GM18909 (cell line): ENCODE measurements around the gene PPP1R27.
A peak's percentile ranks its signal among the peaks of the same experiment; 100 is the strongest.

ENCODE experiments used
- ATAC-seq: cut with Tn5 transposase; IDR thresholded peaks from one replicate; pipeline ENCODE4 v1.9.1; 2021; ENCODE audit warnings: mild to moderate bottlenecking; ENCODE audit not compliant: unreplicated experiment, poor library complexity

Gene PPP1R27

DNA sequence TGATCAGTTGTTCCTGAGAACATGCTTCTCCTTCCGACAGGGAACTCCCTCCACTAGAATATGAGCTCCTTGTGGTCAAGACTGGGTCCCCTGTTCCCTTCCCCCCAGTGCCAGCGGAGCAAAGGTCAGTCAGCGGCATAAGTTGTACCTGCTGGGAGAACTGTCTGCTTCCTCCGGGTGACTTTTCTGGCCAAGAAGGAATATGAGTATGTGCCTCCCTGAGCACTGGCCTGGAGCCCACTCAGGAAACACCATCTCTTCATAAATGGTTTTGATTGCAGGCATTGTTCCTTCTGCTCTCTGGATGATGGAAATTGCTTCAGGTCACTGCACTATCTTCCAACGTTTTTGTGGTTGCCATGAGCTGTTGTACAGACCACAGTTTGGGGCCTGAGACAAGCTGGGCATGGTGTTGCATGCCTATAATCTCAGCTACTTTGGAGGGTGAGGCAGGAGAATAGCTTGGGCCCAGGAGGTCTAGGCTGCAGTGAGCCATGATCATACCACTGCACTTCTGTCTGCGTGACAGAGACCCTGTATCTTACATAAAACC lies 28.3 kb upstream of the PPP1R27 start:
- ATAC-seq = no peak

DNA sequence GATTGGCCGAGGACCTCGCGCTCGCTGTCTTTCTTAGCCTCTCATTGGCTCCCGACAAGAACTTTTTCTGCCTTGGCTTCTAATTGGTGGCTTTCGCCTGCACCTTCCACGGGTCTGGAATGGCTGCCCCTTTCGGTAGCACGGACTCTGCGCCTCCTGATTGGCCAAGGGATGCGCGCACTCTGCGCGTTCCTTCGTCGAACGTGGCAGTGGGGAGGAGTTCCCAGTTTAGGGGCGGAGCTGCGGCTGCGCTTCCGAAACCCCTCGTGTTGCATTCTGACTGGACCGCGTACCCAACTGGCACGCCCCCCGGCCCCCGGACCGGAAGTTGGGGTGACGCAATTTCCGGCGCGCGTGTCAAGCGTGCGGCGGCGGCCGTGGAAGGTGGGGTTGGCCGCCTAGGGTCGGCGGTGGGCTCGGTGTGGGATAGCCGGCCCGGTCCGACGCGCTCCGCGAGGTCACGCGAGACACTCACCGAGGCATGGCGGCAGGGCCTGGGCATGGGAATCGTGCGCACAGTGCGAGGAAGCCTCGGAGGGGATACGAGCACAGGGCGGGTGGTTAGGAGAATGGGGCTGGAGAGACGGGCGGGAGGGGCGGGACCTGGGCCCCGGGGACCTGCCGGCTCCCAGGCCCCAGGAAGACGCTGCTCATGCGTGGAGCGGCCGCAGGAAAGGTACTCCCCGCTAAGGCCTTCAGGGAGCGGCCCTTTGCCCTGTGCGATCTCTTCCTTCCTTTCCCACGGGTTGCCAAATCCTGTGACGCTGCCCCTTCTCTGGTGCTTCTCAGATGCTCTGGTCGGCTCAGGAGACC lies 26.1 kb upstream of the PPP1R27 start:
- peak; percentile 79 for ATAC-seq

DNA sequence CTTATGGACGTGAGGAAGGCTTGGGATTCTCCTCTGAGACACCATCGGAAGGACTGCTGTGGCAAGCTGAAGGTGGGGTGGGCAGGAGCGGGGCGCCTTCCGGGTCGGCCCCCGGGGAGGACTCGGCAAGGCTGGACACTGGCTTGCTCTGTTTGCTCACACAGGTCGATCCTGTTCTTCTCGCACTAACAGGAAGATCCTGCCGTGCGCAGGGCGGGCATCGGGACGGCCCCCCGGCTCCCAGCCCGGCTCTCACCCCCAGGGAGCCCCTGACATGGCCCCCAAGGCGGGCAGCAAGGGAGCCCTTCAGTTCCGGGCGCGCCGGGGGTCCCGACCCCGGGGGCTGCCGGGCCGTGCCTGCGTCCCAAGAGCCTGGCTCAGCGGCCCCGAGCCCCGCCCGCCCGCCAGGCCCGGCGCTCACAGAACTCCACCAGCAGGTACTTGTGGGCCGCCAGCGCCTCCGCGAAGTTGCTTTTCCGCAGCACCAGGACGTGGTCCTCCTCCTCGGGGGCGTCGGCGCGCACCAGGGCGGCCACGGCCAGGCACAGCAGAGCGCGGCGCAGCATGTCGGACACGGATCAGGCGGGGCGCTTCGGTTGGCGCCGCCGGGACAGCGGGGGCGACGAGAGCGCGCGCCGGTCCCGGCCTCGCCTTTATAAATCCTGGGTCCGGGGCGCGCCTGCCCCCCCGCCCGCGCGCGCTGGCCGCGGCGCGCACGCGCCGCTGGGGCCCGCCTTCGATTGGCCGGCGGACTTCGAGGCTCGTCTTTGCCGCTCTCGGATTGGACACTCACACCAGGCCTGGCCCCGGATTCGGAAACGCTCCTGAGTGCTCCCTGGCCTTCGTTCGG lies 25.3 kb upstream of the PPP1R27 start, which contains the start of gene P4HB:
TSS of gene P4HB (minus strand) at position 630 of the 850 bp plus-strand sequence. CDS start at position 566, 64 bp downstream.
- ATAC-seq = peak; percentile 0

DNA sequence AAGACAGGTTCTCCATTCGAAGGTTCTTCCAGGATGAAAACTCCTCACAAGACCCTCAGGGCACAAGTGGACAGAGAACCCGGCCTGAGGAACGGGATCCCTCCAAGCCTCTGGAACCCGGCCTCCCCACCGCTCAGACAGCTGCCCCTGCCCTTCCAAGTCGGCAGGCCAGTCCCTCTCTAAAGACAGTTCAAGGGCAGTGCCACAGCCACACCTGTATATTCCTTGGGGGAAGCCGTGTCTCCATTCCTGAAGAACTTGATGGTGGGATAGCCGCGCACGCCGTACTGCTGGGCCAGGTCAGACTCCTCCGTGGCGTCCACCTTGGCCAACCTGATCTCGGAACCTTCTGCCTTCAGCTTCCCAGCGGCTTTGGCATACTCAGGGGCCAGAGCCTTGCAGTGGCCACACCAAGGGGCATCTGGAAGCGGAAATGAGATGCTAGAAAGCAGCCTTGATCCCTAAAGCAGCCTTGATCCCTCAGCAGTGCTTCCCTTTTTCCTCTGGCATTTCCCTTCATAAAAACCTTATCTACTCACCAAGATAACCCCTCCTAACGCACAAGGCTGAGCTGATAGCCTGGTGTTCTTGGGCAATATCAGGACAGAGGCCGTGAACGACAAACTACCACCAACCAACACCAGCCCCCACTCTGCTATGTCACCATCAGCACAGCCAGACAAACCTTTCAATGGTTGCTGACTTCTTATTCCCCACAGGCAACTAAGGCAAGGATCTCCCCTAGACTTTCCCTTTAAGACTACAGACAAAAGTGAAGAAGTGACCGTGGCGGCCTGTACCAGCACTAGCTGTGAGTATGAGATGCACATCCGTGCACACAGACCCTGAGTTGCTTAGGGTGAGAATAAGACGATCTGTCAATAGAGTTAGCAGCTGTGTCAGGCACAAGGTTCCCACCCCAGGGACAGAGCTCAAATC lies 24.4 kb upstream of the PPP1R27 start:
- no peak for ATAC-seq

DNA sequence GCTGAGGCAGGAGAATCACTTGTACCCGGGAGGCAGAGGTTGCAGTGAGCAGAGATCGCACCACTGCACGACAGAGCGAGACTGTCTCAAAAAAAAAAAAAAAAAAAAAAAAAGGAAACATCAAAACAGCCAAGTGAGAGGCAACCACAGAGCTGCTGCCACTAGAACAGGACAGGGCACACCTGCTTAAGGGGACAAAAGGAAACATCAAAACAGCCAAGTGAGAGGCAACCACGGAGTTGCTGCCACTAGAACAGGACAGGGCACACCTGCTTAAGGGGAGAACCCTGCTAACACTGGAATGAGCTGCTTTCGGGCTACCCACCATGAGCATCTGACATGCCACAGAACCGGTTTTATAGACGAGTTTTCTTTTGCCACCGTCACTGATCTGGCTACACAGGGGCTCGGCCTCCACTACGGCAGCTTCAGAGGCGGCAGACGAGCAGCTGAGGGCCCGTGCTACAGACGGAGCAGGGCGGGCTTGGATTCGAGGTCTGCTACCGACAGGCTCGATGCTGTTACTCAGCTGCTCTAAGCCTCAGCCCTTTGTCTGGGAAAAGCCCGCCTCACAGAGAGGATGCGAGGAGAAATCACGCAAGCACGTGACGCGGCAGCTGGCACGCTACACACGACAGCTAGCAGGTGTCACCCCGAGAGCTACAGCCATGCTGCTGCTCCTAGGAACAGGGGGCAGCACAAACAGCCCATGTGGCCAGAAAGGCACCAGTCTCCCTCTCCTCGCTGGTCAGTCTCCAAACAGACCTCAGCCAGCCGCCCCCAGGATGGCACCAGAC lies 23.5 kb upstream of the PPP1R27 start:
- ATAC-seq = no peak

DNA sequence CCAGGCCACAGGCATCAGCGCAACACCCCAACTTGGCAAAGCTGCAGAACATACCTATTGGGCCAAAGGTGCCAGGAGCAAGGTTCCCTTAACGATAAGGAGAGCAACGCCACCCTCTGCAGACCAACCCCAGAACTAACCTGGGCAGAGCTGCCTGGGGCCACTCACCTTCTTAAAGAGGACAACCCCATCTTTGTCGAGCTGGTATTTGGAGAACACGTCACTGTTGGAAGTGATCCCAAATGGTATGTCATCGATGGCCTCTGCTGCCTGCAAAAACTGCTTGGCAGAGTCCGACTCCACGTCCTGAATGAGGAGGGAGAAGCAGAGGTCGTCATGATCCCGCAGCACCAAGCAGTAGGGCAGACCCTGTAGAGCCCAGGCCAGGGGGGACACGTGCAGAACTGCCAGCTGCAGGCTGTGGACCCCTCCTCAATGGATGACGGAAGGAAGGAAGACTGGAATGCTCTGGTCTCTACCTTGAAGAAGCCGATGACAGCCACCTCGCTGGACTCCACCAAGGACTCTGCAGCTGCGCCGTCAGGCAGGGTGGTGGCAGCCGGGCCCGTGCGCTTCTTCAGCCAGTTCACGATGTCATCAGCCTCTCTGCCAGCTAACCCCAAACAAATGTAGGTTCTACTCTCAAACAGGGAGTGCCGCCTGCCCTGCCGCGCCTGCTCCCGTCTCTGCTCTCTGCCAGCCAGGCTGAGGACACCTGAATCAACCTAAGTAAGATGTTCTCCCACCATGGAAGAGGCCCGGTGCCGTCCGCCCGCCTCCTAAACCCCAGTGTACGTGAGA lies 20.3 kb upstream of the PPP1R27 start:
- no peak for ATAC-seq

DNA sequence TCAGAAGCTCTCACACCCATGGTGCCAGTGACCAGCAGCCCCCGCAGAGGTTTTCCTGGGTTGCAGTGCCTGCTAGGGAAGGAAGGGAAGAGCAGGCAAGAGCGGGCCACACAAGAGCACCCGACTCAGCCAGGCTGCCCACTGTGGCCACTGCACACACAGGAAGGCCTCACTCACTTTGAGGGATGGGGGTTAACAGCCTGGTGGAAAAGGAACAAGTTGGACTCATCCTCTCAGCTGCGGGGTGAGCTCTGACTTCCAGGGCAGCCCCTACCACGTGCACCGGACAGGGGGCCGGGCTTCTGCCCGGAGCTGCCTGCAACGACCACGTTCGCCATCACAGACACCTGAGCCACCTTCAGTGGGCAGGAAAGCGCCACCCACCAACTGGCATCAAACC lies 17.4 kb upstream of the PPP1R27 start:
- no peak for ATAC-seq

DNA sequence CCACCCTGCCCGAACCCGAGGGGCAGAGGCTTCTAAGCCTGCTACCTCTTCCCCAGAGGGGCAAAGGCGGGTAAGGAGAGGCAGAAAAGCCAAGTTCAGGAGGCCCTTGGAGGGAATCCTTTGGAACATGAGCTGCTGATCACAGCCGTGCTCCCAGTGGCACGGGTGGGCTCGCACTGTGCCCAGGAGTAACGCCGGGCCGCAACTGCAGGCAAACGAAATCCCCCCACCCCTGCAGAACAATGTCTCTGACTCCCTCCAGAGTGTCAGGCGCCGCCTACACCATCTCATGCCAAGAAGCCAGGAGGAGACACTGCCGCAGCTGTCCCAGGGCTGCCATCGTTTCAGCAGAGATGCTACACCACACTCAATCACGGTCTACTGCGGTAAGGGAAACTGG lies 16.6 kb upstream of the PPP1R27 start:
- no peak for ATAC-seq

DNA sequence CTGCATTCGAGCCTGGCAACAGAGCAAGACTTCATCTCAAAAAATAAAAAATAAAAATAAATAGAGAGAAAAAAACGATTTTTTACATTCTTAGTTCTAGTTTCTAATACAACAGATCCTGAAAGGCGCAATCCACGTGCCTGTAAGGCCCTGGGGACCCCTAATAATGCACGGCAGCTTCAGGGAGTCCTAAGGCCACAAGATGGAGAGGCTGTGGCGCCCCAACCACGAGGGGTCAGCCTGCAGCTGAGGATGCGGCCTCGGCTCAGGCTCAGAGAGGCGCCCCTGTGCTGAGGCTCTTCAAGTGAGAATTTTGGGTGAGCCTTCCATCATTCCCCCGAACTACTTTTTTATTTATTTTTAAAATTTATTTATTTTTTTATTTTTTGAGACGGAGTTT lies 14.6 kb upstream of the PPP1R27 start:
- no peak for ATAC-seq

DNA sequence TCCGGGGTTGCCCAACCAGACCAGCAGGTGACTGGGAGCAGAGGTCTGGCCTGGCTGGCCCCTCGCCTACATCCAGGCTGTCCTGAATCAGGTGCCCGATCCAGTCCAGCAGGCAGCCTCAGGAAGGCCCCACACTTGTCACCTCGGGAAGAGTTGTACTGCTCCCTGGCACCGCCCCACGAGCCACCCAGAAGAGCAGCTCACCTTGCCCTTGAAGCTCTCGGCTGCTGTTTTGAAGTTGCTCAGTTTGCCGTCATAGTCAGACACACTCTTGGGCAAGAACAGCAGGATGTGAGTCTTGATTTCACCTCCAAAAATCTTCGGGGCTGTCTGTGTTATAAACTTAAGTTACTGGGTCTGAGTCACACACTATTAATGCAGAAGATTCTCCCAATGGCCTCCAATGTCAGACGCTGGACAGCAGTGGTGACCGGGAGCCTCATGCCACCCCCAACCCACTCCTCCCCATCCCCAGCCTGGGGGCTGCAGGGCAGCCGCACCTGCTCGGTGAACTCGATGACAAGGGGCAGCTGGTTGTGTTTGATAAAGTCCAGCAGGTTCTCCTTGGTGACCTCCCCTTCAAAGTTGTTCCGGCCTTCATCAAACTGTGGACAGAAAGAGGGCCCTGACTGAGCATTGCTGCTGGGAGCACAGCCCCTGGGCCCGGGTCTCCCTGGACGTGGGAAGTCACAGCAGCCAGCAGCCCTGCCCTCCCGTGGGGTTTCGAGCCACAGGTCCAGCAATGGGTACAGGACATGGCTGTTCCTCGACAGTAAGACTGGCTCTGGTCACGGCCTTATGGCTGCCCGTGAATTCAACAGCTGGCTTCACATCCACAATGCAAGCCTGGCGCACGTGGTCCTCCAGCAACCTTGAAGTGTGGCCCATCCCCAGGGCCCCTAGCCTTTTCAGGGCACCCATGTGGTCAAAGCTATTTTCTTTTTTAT lies 12.2 kb upstream of the PPP1R27 start:
- ATAC-seq = no peak

DNA sequence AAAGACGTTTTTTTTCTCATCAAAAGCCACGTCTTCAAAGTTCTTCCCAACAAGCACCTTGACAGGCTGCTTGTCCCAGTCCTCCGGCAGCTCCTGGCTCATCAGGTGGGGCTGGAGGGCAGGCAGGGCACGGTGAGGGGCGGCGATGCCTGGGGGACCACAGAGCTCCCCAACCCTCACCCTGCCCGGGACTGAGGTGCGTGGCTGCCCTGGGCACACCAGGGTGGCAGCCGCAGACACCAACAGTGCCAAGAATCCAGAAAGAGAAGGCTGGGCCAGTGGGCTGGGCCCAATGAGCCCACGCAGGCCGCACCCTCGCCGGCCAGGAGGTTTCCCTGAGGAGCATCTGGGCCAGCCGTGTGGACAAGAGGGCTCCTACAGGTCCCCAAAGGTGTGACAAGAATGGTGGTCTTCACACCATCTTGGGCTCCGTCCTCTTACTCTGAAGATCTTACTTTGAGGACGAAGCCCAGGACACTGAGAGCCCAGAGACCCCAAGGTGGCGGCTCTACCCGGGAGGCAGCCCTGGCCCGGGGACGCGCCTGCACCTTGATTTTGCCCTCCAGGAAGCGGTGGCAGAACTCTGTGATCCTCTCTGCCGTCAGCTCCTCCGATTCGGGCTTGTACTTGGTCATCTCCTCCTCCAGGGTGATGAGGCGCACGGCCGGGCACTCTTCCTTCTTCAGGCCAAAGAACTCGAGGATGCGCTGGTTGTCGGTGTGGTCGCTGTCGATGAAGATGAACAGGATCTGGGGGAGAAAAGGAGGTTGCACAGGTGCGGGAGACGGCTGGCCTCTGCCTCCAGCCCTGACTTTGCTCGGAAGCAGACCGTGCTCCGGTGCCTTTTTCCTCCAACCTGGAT lies 11.3 kb upstream of the PPP1R27 start:
- no peak for ATAC-seq

DNA sequence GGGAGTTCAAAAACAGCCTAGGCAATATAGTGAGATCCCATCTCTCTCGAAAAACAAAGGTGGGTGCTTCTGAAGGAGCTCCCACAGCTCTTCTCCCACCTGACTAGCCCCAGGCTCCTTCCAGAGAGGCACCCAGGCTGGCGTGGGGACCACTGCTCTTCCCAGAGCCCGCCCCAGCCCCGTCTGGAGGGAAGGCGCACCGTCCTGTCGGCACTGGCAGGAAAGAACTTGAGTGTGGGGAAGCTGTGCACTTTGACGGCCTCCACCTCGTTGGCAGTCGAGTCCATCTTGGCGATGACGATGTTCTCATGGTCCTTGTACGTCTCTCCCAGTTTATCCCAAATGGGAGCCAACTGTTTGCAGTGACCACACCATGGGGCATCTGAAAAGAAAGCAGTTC lies 10.5 kb upstream of the PPP1R27 start:
- no peak for ATAC-seq

DNA sequence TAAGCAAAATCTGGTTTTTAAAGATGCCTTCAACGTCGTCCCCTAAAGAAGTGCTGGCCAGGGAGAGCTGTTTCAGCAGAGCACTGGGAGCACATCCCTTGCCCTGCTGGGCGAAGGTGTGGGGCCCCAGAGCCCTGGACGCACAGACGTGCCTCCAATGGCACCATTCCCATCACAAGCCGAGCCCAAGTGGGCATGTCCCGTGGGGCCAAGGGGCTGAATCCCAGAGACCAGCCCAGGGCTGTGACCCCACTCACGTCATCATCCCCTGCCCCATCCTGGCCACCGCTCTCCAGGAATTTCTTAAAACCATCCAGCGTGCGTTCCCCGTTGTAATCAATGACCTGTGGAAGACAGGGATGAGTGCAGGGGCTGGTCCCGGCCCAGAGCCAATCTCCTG lies 10.0 kb upstream of the PPP1R27 start:
- ATAC-seq = no peak

DNA sequence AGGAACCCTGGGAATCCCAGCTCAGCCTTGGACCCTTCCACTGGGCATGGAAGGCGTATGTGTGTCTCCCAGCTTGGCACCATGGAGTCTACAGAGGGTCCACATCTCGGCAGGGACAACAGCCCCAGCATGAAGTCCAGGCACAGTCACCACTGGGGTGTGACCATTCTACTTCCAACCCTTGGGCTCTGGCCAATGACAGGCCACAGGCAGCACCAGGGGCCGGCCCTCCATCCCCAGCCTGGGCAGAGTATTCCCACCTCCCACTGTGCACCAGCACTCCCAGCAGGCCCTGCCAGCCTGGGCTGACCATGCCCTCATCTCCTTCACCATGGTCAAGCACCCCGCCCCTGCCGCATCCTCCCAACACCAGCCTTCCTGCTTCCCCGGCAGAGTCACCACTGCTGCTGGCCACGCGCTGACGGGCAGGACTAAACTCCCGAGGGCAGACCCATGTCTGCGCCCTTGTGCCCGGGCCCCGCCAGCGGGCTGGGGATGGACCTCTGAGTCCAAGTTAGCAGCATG lies 9.5 kb upstream of the PPP1R27 start:
- no peak for ATAC-seq

DNA sequence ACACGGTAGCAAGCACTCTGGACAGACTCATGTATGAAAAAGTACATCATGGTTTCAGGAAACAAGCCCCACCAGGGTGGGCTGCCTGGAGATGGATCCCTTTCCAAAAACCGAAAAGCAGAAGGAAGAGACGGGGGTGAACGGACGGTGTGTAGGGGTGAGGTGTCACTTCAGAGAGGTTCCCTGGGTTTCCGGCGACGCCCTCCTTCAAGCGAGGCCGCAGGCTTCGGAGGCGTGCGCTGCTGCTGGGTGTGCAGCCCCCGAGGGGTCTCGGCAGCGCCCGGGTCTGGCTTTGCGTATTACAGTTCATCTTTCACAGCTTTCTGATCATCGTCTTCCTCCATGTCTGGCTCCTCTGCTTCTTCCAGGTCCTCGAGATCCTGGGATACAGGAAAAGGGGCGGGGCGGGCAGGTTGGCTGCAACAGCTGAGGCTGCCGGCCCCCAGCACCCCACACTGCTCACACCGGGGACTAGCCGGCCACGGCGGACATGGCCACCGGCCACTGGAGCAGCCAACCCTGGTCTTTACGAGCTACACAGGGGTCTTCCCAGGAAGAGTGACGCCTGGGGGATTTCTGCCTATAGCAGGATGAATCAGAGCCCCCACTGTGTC lies 9.0 kb upstream of the PPP1R27 start:
- no peak for ATAC-seq
